ENCODE measurements around the gene RANBP10.

Gene RANBP10

GRCh38 chr16:67763066-67763465 is 43.3 kb downstream of the RANBP10 start:
- Histone ChIP-seq H2AFZ (ENCODE audit: low read depth, low read length, severe bottlenecking) (no peak overlapping the region), H3K9me3 (ENCODE audit: insufficient read depth, low read length) (no peaks in the 10 kb centered on the region), H3K27ac (ENCODE audit: low read depth, low read length) (no peak overlapping the region), H3K9ac (ENCODE audit: low read length) (no peak overlapping the region), H3F3A (ENCODE audit: insufficient read depth) (no peaks in the 10 kb centered on the region), H3K4me2 (ENCODE audit: low read depth, low read length, poor library complexity, severe bottlenecking) (no peak overlapping the region), H3K4me3 (ENCODE audit: insufficient read depth, low read length, poor library complexity, severe bottlenecking) (no peak overlapping the region), H3K79me2 (ENCODE audit: insufficient read depth, low read length) (no peaks in the 10 kb centered on the region), H3K27me3 (ENCODE audit: low read length) (no peaks in the 10 kb centered on the region), H3K9me2 (replicated peaks; ENCODE audit: insufficient read depth, low read length) (no peaks in the 10 kb centered on the region), H4K20me1 (ENCODE audit: low read depth, low read length) (no peaks in the 10 kb centered on the region), H3K36me3 (ENCODE audit: low read length) (no peaks in the 10 kb centered on the region)
- TF ChIP-seq EZH2phosphoT487 (conservative IDR thresholded peaks at IDR 0.05; ENCODE audit: low read length): no peak
- no peak for TF ChIP-seq CTCF (IDR thresholded peaks at IDR 0.05; ENCODE audit: insufficient read depth, low read length, poor library complexity, severe bottlenecking)

GRCh38 chr16:67762385-67762784 is 44.0 kb downstream of the RANBP10 start:
- no peaks in the 10 kb centered on the region for H3F3A ChIP-seq (ENCODE audit: insufficient read depth)
- no peaks in the 10 kb centered on the region for H3K36me3 ChIP-seq (ENCODE audit: low read length)
- no peaks in the 10 kb centered on the region for H3K79me2 ChIP-seq (ENCODE audit: insufficient read depth, low read length)
- H3K9me2 ChIP-seq (replicated peaks; ENCODE audit: insufficient read depth, low read length): no peaks in the 10 kb centered on the region
- no peak for TF ChIP-seq EZH2phosphoT487 (conservative IDR thresholded peaks at IDR 0.05; ENCODE audit: low read length)
- TF ChIP-seq CTCF (IDR thresholded peaks at IDR 0.05; ENCODE audit: insufficient read depth, low read length, poor library complexity, severe bottlenecking): no peak
- no peaks in the 10 kb centered on the region for H4K20me1 ChIP-seq (ENCODE audit: low read depth, low read length)
- H2AFZ ChIP-seq (ENCODE audit: low read depth, low read length, severe bottlenecking): no peak overlapping the region
- H3K9me3 ChIP-seq (ENCODE audit: insufficient read depth, low read length): no peaks in the 10 kb centered on the region
- no peak overlapping the region for H3K4me3 ChIP-seq (ENCODE audit: insufficient read depth, low read length, poor library complexity, severe bottlenecking)
- H3K27me3 ChIP-seq (ENCODE audit: low read length): no peaks in the 10 kb centered on the region
- no peak overlapping the region for H3K9ac ChIP-seq (ENCODE audit: low read length)
- no peak overlapping the region for H3K4me2 ChIP-seq (ENCODE audit: low read depth, low read length, poor library complexity, severe bottlenecking)
- no peak overlapping the region for H3K27ac ChIP-seq (ENCODE audit: low read depth, low read length)

- no peaks in the 10 kb centered on the region for H3K27me3 ChIP-seq (ENCODE audit: low read length)
- H3K9ac ChIP-seq (ENCODE audit: low read length): no peak overlapping the region
- no peaks in the 10 kb centered on the region for H3F3A ChIP-seq (ENCODE audit: insufficient read depth)
- H3K27ac ChIP-seq (ENCODE audit: low read depth, low read length): no peak overlapping the region
- TF ChIP-seq CTCF (IDR thresholded peaks at IDR 0.05; ENCODE audit: insufficient read depth, low read length, poor library complexity, severe bottlenecking) (no peak), EZH2phosphoT487 (conservative IDR thresholded peaks at IDR 0.05; ENCODE audit: low read length) (no peak)
- H3K9me2 ChIP-seq (replicated peaks; ENCODE audit: insufficient read depth, low read length): no peaks in the 10 kb centered on the region
- H3K36me3 ChIP-seq (ENCODE audit: low read length): no peaks in the 10 kb centered on the region
- no peak overlapping the region for H2AFZ ChIP-seq (ENCODE audit: low read depth, low read length, severe bottlenecking)
- H4K20me1 ChIP-seq (ENCODE audit: low read depth, low read length): no peaks in the 10 kb centered on the region
- H3K4me2 ChIP-seq (ENCODE audit: low read depth, low read length, poor library complexity, severe bottlenecking): no peak overlapping the region
- no peaks in the 10 kb centered on the region for H3K9me3 ChIP-seq (ENCODE audit: insufficient read depth, low read length)
- no peak overlapping the region for H3K4me3 ChIP-seq (ENCODE audit: insufficient read depth, low read length, poor library complexity, severe bottlenecking)
- no peaks in the 10 kb centered on the region for H3K79me2 ChIP-seq (ENCODE audit: insufficient read depth, low read length)
These were observed 44.4 kb downstream of the RANBP10 start for GRCh38 chr16:67761924-67762323.

- Histone ChIP-seq H3K9ac (ENCODE audit: low read length) (no peak overlapping the region), H2AFZ (ENCODE audit: low read depth, low read length, severe bottlenecking) (no peak overlapping the region), H3K9me2 (replicated peaks; ENCODE audit: insufficient read depth, low read length) (no peaks in the 10 kb centered on the region), H3K9me3 (ENCODE audit: insufficient read depth, low read length) (no peaks in the 10 kb centered on the region), H3K79me2 (ENCODE audit: insufficient read depth, low read length) (no peaks in the 10 kb centered on the region), H3K4me3 (ENCODE audit: insufficient read depth, low read length, poor library complexity, severe bottlenecking) (no peak overlapping the region), H3F3A (ENCODE audit: insufficient read depth) (no peaks in the 10 kb centered on the region), H4K20me1 (ENCODE audit: low read depth, low read length) (no peaks in the 10 kb centered on the region), H3K4me2 (ENCODE audit: low read depth, low read length, poor library complexity, severe bottlenecking) (no peak overlapping the region), H3K36me3 (ENCODE audit: low read length) (no peaks in the 10 kb centered on the region), H3K27ac (ENCODE audit: low read depth, low read length) (no peak overlapping the region), H3K27me3 (ENCODE audit: low read length) (no peaks in the 10 kb centered on the region)
- TF ChIP-seq EZH2phosphoT487 (conservative IDR thresholded peaks at IDR 0.05; ENCODE audit: low read length) (no peak), CTCF (IDR thresholded peaks at IDR 0.05; ENCODE audit: insufficient read depth, low read length, poor library complexity, severe bottlenecking) (no peak)
These were observed 45.5 kb downstream of the RANBP10 start for GRCh38 chr16:67760956-67761230.
